SU-DHL-6 (cell line): ENCODE measurements around the gene AGBL4.

Experiments
- EZH2phosphoT487 ChIP-seq: fragments of 200-600 bp; sonication (generic), shearing (Covaris generic); conservative IDR thresholded peaks from 2 replicates; pipeline ENCODE4 v1.6.1; 2018; ENCODE audit warnings: mild to moderate bottlenecking, antibody characterized with exemption, low read length, moderate library complexity, mixed read lengths
- TF ChIP-seq, protein P1 (sequence below): fragments of 200-600 bp; sonication (generic); IDR thresholded peaks from one replicate; pipeline ENCODE4 v1.5.1; 2017; ENCODE audit warnings: antibody characterized with exemption, mild to moderate bottlenecking, low read length, moderate library complexity; ENCODE audit not compliant: insufficient read depth, poor library complexity, severe bottlenecking

DNA sequence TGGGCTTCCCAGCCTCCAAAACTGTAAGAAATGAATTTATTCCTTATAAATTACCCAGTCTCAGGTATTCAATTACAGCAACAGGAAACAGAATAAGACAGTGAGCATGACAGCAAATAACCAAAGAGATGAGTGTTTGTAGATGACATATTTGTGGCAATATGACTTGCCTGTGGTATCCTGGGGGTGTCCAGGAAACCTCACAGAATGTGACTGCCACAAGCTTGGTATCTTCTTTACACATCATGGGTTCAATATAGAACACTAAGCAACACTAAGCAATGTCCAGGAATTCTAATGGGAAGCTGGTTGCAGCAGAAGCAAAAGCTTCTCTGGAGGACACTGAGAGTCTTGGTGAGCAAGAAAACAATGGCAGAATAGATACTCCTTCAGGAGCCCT lies 1010.7 kb downstream of the AGBL4 start:
- TF ChIP-seq, protein P1, sequence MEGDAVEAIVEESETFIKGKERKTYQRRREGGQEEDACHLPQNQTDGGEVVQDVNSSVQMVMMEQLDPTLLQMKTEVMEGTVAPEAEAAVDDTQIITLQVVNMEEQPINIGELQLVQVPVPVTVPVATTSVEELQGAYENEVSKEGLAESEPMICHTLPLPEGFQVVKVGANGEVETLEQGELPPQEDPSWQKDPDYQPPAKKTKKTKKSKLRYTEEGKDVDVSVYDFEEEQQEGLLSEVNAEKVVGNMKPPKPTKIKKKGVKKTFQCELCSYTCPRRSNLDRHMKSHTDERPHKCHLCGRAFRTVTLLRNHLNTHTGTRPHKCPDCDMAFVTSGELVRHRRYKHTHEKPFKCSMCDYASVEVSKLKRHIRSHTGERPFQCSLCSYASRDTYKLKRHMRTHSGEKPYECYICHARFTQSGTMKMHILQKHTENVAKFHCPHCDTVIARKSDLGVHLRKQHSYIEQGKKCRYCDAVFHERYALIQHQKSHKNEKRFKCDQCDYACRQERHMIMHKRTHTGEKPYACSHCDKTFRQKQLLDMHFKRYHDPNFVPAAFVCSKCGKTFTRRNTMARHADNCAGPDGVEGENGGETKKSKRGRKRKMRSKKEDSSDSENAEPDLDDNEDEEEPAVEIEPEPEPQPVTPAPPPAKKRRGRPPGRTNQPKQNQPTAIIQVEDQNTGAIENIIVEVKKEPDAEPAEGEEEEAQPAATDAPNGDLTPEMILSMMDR: no peak
- no peak for TF ChIP-seq EZH2phosphoT487
